H9 (cell line): ENCODE results near the gene GRB7. TPM values are rescaled to one million over a fixed set of nuclear protein-coding genes. Genes with fewer than 3 reads are reported as not detected.
A peak's percentile ranks its signal among the peaks of the same experiment; 100 is the strongest.

ENCODE experiments used
- DNase-seq: peaks from one replicate; pipeline ENCODE4 v3.0.0-alpha.2; 2017
- H2AFZ ChIP-seq: one replicate; pipeline ENCODE4 v1.6.1; 2013; ENCODE audit warnings: mild to moderate bottlenecking, low read length, control low read depth, moderate library complexity
- H2AK5ac ChIP-seq: 2 replicates; pipeline ENCODE4 v1.6.1; 2013; ENCODE audit warnings: low read length, control low read depth, mixed read lengths; ENCODE audit not compliant: insufficient read length
- H2BK120ac ChIP-seq: one replicate; pipeline ENCODE4 v1.6.1; 2013; ENCODE audit warnings: low read depth, mild to moderate bottlenecking, low read length, control low read depth, inconsistent platforms; ENCODE audit not compliant: poor library complexity, severe bottlenecking
- H2BK12ac ChIP-seq: 2 replicates; pipeline ENCODE4 v1.6.1; 2013; ENCODE audit warnings: low read length, control low read depth, mixed read lengths, low read depth; ENCODE audit not compliant: insufficient read length
- H2BK15ac ChIP-seq: 2 replicates; pipeline ENCODE4 v1.6.1; 2013; ENCODE audit warnings: low read depth, low read length, control low read depth
- H2BK20ac ChIP-seq: one replicate; pipeline ENCODE4 v1.6.1; 2013; ENCODE audit warnings: low read depth, mild to moderate bottlenecking, low read length, control low read depth, inconsistent platforms; ENCODE audit not compliant: poor library complexity, severe bottlenecking
- H2BK5ac ChIP-seq: 2 replicates; pipeline ENCODE4 v1.6.1; 2013; ENCODE audit warnings: low read length, control low read depth, mixed read lengths; ENCODE audit not compliant: insufficient read length
- H3K14ac ChIP-seq: 2 replicates; pipeline ENCODE4 v1.6.1; 2013; ENCODE audit warnings: low read length, control low read depth; ENCODE audit not compliant: insufficient read depth
- H3K18ac ChIP-seq: 2 replicates; pipeline ENCODE4 v1.6.1; 2013; ENCODE audit warnings: low read depth, mild to moderate bottlenecking, mixed read lengths, low read length, control low read depth; ENCODE audit not compliant: insufficient read length
- H3K23ac ChIP-seq: 2 replicates; pipeline ENCODE4 v1.6.1; 2013; ENCODE audit warnings: low read length, control low read depth, mixed read lengths, low read depth; ENCODE audit not compliant: insufficient read length
- H3K23me2 ChIP-seq: 2 replicates; pipeline ENCODE4 v1.6.1; 2013; ENCODE audit warnings: low read depth, mild to moderate bottlenecking, mixed read lengths, low read length, control low read depth; ENCODE audit not compliant: insufficient read length, poor library complexity, severe bottlenecking
- H3K27ac ChIP-seq: 2 replicates; pipeline ENCODE4 v1.5.1; 2013; ENCODE audit warnings: low read length, control low read depth, mixed read lengths, low read depth; ENCODE audit not compliant: insufficient read length
- H3K27me3 ChIP-seq: 2 replicates; pipeline ENCODE4 v1.6.1; 2013; ENCODE audit warnings: low read length, control low read depth, inconsistent platforms; ENCODE audit not compliant: insufficient read depth
- H3K4ac ChIP-seq: 2 replicates; pipeline ENCODE4 v1.6.1; 2013; ENCODE audit warnings: low read depth, mild to moderate bottlenecking, control low read depth, inconsistent platforms, low read length, moderate library complexity
- H3K4me1 ChIP-seq: 2 replicates; pipeline ENCODE4 v1.6.1; 2013; ENCODE audit warnings: low read length, control low read depth, inconsistent platforms; ENCODE audit not compliant: insufficient read depth
- H3K4me2 ChIP-seq: 2 replicates; pipeline ENCODE4 v1.6.1; 2013; ENCODE audit warnings: low read length, control low read depth, mixed read lengths; ENCODE audit not compliant: insufficient read length, insufficient read depth
- H3K56ac ChIP-seq: 2 replicates; pipeline ENCODE4 v1.6.1; 2013; ENCODE audit warnings: low read depth, mild to moderate bottlenecking, mixed read lengths, low read length, control low read depth; ENCODE audit not compliant: insufficient read length
- H3K79me1 ChIP-seq: 2 replicates; pipeline ENCODE4 v1.6.1; 2013; ENCODE audit warnings: low read depth, mild to moderate bottlenecking, moderate library complexity, low read length, control low read depth, inconsistent platforms; ENCODE audit not compliant: insufficient read depth, poor library complexity, severe bottlenecking
- H3K79me2 ChIP-seq: 2 replicates; pipeline ENCODE4 v1.6.1; 2013; ENCODE audit warnings: low read length, control low read depth, inconsistent platforms; ENCODE audit not compliant: insufficient read depth
- H3K9ac ChIP-seq: 2 replicates; pipeline ENCODE4 v1.6.1; 2013; ENCODE audit warnings: low read length, control low read depth, mixed read lengths; ENCODE audit not compliant: insufficient read length; ENCODE audit errors: extremely low read depth
- H3K9me3 ChIP-seq: one replicate; pipeline ENCODE4 v1.6.1; 2013; ENCODE audit warnings: low read depth, low read length, inconsistent platforms; ENCODE audit not compliant: control insufficient read depth
- H3T11ph ChIP-seq: one replicate; pipeline ENCODE4 v1.6.1; 2013; ENCODE audit warnings: mild to moderate bottlenecking, low read length, control low read depth, inconsistent platforms
- H4K20me1 ChIP-seq: one replicate; pipeline ENCODE4 v1.6.1; 2013; ENCODE audit not compliant: control insufficient read depth, insufficient read length, insufficient read depth
- H4K5ac ChIP-seq: 2 replicates; pipeline ENCODE4 v1.6.1; 2013; ENCODE audit warnings: low read depth, mild to moderate bottlenecking, mixed read lengths, low read length, control low read depth; ENCODE audit not compliant: insufficient read length
- H4K8ac ChIP-seq: replicated peaks from 2 replicates; pipeline ENCODE4 v1.6.1; 2013; ENCODE audit warnings: low read length, control low read depth, mixed read lengths, low read depth; ENCODE audit not compliant: insufficient read length
- H4K91ac ChIP-seq: 2 replicates; pipeline ENCODE4 v1.6.1; 2013; ENCODE audit warnings: low read depth, mild to moderate bottlenecking, moderate library complexity, mixed read lengths, low read length, control low read depth; ENCODE audit not compliant: insufficient read length
- H3K27ac Mint-ChIP-seq, 3 experiments: 2 replicates in 2 of 3; 3 replicates in 1 of 3; pipeline ENCODE4 v1.8.0; 2020 to 2021; ENCODE audit warnings: mixed read lengths in 3 of 3, mild to moderate bottlenecking in 1 of 3, moderate library complexity in 1 of 3
- H3K27me3 Mint-ChIP-seq: 2 replicates; pipeline ENCODE4 v1.8.0; 2021; ENCODE audit warnings: low read depth, mild to moderate bottlenecking, moderate library complexity, mixed read lengths
- H3K36me3 Mint-ChIP-seq, 3 experiments: 2 replicates in 2 of 3; 3 replicates in 1 of 3; pipeline ENCODE4 v1.8.0; 2020 to 2021; ENCODE audit warnings: low read depth in 3 of 3, mixed read lengths in 3 of 3; ENCODE audit not compliant: insufficient read depth in 1 of 3
- H3K4me1 Mint-ChIP-seq, 2 experiments: 2 replicates each; pipeline ENCODE4 v1.8.0; 2020; ENCODE audit warnings: mixed read lengths in 2 of 2
- H3K4me3 Mint-ChIP-seq, 2 experiments: 2 replicates in 1 of 2; 3 replicates in 1 of 2; pipeline ENCODE4 v1.8.0; 2020 to 2021; ENCODE audit warnings: mild to moderate bottlenecking in 2 of 2, mixed read lengths in 2 of 2, moderate library complexity in 1 of 2
- H3K9me3 Mint-ChIP-seq, 2 experiments: 2 replicates in 1 of 2; 3 replicates in 1 of 2; pipeline ENCODE4 v1.8.0; 2020; ENCODE audit warnings: mild to moderate bottlenecking in 2 of 2, mixed read lengths in 2 of 2, moderate library complexity in 1 of 2
- CTCF ChIP-seq: fragments of 200-600 bp; sonication (generic); conservative IDR thresholded peaks from 3 replicates; pipeline ENCODE4 v1.8.0; 2021; ENCODE audit warnings: antibody characterized with exemption, mild to moderate bottlenecking
- WGBS: extraction: QIAGEN DNeasy Blood & Tissue Kit; methylation state at CpG from one replicate; pipeline ENCODE4 v1.1.7; 2013; ENCODE audit warnings: missing lambda C conversion rate, low lambda C conversion rate, mixed read lengths; ENCODE audit not compliant: insufficient read length; ENCODE audit errors: extremely low coverage; 5-methylcytosine and 5-hydroxymethylcytosine counted together
- total RNA-seq: library from RNA; stranded (reverse); gene quantifications from 2 replicates; pipeline ENCODE4 v1.2.1, GENCODE V29; 2021

GRB7 gene
- total RNA-seq, 1 experiment from 2014 or later, result 55.0 TPM

- Histone ChIP-seq H3K4ac (no peak overlapping the region), H2BK20ac (no peak overlapping the region), H3K27me3 (no peaks in the 10 kb centered on the region), H2BK120ac (no peak overlapping the region), H2BK12ac (no peak overlapping the region), H3K23me2 (peaks cover 5% of the 10 kb centered on the region), H3K14ac (no peak overlapping the region), H3K4me1 (peaks cover 3% of the 10 kb centered on the region; the same call in 1 of the 2 replicates), H3K9me3 (no peaks in the 10 kb centered on the region), H2AFZ (no peak overlapping the region), H2AK5ac (no peak overlapping the region), H3K4me2 (no peak overlapping the region), H4K8ac (no peak overlapping the region), H4K91ac (no peak overlapping the region), H3T11ph (no peak overlapping the region), H3K23ac (no peak overlapping the region), H3K9ac (no peak overlapping the region), H3K18ac (no peak overlapping the region), H4K5ac (no peak overlapping the region), H3K27ac (no peak overlapping the region), H3K79me2 (peaks cover 2% of the 10 kb centered on the region; the same call in 1 of the 2 replicates), H3K56ac (no peak overlapping the region), H2BK15ac (no peak overlapping the region), H2BK5ac (no peak overlapping the region), H4K20me1 (no peaks in the 10 kb centered on the region), H3K79me1 (no peaks in the 10 kb centered on the region)
- peaks cover 13 to 57% (median 50%) of the 10 kb centered on the region in 3 experiments; a peak in 6 of 7 replicates for H3K36me3 Mint-ChIP-seq
- WGBS, result no CpG with 5 or more reads among the region's 23 CpGs
- H3K9me3 Mint-ChIP-seq, result no peaks in the 10 kb centered on the region
- H3K4me1 Mint-ChIP-seq, result peaks cover 12 to 14% of the 10 kb centered on the region in 2 experiments
- no peaks in the 10 kb centered on the region for H3K27me3 Mint-ChIP-seq
- TF ChIP-seq CTCF, result no peak
- H3K4me3 Mint-ChIP-seq, result no peak overlapping the region
- peak; percentile 27 for DNase-seq
- no peak overlapping the region; a peak in 1 of 7 replicates for H3K27ac Mint-ChIP-seq
Measured at GRCh38 chr17:39745335-39746144, 7.8 kb downstream of the GRB7 start.
